HL-60 (cell line): ENCODE data around the gene CIB4.

Experiments used
- DNase-seq, 2 experiments: peaks; one replicate each; pipeline ENCODE4 v3.0.0-alpha.2; 2010 to 2020; ENCODE audit warnings: low read depth in 1 of 2, low spot score in 1 of 2
- H3K27ac ChIP-seq: fragments of 250-450 bp; sonication (Bioruptor Pico); replicated peaks from 2 replicates; pipeline ENCODE4 v1.5.1; 2020; ENCODE audit warnings: mild to moderate bottlenecking, moderate library complexity
- H3K27me3 ChIP-seq: fragments of 250-450 bp; sonication (Bioruptor Pico); 2 replicates; pipeline ENCODE4 v1.5.1; 2021; ENCODE audit warnings: mild to moderate bottlenecking, moderate library complexity; ENCODE audit not compliant: insufficient read depth, poor library complexity, severe bottlenecking
- H3K4me3 ChIP-seq: replicated peaks from 2 replicates; pipeline ENCODE4 v1.5.1; 2011; ENCODE audit warnings: mild to moderate bottlenecking, control low read depth, low read length; ENCODE audit not compliant: insufficient read depth
- GABPA ChIP-seq: IDR thresholded peaks from 2 replicates; pipeline ENCODE4 v1.6.1; 2012; ENCODE audit warnings: low read depth
- POLR2AphosphoS5 ChIP-seq: IDR thresholded peaks from 2 replicates; pipeline ENCODE4 v1.6.1; 2012; ENCODE audit warnings: low read depth
- SPI1 ChIP-seq: IDR thresholded peaks from 2 replicates; pipeline ENCODE4 v1.6.1; 2012; ENCODE audit warnings: low read depth, mild to moderate bottlenecking, borderline replicate concordance
- TF ChIP-seq, protein P1 (sequence below): IDR thresholded peaks from 2 replicates; pipeline ENCODE4 v1.6.1; 2012; ENCODE audit warnings: low read depth; ENCODE audit not compliant: insufficient replicate concordance
- TF ChIP-seq, protein P2 (sequence below): IDR thresholded peaks from one replicate; pipeline ENCODE4 v1.5.1; 2011; ENCODE audit warnings: low read length, control low read depth, inconsistent platforms; ENCODE audit not compliant: insufficient read depth

The CIB4 gene

DNA sequence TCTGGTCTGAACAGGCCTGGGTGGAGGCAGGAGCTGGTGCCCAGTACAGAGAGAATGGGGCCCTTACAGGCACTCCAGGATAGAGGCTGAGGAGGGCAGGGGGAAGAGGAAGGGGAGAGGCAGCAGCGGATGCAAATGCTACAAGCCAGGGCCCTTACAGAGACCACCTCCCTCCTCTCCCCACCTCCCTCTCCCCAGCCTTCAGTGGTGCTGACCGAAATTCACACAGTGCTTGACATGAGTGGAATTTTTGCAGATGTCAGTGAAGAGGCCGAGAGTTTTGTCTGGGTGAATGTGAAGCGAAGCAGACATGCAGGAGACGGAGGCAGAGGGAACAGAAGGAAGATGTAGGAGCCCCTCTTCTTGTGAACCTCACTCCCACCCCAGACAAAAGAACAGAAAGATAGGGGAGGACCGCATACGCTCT, 31.9 kb downstream of the CIB4 start:
- Histone ChIP-seq H3K4me3 (no peak overlapping the region), H3K27me3 (no peaks in the 10 kb centered on the region), H3K27ac (no peak overlapping the region)
- DNase-seq, result no peak
- TF ChIP-seq POLR2AphosphoS5 (no peak), SPI1 (no peak), GABPA (no peak)
- TF ChIP-seq, protein P1, sequence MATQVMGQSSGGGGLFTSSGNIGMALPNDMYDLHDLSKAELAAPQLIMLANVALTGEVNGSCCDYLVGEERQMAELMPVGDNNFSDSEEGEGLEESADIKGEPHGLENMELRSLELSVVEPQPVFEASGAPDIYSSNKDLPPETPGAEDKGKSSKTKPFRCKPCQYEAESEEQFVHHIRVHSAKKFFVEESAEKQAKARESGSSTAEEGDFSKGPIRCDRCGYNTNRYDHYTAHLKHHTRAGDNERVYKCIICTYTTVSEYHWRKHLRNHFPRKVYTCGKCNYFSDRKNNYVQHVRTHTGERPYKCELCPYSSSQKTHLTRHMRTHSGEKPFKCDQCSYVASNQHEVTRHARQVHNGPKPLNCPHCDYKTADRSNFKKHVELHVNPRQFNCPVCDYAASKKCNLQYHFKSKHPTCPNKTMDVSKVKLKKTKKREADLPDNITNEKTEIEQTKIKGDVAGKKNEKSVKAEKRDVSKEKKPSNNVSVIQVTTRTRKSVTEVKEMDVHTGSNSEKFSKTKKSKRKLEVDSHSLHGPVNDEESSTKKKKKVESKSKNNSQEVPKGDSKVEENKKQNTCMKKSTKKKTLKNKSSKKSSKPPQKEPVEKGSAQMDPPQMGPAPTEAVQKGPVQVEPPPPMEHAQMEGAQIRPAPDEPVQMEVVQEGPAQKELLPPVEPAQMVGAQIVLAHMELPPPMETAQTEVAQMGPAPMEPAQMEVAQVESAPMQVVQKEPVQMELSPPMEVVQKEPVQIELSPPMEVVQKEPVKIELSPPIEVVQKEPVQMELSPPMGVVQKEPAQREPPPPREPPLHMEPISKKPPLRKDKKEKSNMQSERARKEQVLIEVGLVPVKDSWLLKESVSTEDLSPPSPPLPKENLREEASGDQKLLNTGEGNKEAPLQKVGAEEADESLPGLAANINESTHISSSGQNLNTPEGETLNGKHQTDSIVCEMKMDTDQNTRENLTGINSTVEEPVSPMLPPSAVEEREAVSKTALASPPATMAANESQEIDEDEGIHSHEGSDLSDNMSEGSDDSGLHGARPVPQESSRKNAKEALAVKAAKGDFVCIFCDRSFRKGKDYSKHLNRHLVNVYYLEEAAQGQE, result no peak
- TF ChIP-seq, protein P2, sequence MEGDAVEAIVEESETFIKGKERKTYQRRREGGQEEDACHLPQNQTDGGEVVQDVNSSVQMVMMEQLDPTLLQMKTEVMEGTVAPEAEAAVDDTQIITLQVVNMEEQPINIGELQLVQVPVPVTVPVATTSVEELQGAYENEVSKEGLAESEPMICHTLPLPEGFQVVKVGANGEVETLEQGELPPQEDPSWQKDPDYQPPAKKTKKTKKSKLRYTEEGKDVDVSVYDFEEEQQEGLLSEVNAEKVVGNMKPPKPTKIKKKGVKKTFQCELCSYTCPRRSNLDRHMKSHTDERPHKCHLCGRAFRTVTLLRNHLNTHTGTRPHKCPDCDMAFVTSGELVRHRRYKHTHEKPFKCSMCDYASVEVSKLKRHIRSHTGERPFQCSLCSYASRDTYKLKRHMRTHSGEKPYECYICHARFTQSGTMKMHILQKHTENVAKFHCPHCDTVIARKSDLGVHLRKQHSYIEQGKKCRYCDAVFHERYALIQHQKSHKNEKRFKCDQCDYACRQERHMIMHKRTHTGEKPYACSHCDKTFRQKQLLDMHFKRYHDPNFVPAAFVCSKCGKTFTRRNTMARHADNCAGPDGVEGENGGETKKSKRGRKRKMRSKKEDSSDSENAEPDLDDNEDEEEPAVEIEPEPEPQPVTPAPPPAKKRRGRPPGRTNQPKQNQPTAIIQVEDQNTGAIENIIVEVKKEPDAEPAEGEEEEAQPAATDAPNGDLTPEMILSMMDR, result no peak

DNA sequence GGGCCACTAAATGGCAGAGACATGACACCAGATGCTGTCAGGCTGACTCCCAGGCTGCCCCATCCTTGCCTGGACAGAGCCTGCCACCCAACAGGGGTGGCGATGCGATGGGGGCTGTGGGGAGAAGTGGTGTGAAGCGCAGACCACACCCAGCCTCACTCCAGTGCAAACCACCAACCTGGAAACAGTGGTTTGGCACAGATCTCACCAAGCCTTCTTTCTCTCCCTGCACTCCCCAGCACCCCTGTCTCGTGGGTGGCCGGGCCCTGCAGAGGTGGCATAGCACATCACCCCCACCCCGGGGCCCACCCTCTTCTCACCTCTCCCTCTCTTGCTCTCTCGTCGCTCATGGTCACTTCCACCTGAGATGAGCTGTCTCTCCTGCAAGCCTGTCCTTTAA, 32.6 kb downstream of the CIB4 start:
- H3K27me3 ChIP-seq, result no peaks in the 10 kb centered on the region

DNA sequence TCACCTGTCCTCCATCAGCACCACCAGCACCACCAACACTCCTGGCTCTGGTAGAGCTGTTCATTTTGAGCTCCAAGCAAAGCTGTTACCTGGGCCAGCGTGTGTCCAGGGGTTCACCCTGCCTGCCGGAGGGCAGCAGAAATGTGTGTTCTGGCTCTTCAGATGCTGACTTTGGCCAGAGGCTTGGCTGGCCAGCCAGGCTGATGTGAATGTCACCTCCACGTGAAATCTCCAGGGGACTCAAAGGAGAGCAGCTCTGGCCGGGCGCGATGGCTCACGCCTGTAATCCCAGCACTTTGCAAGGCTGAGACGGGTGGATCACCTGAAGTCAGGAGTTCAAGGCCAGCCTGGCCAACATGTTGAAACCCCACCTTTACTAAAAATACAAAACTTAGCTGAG, 33.5 kb downstream of the CIB4 start:
- no peak overlapping the region for H3K27ac ChIP-seq
- no peak for DNase-seq
- H3K27me3 ChIP-seq, result no peaks in the 10 kb centered on the region
- TF ChIP-seq POLR2AphosphoS5 (no peak), SPI1 (no peak), GABPA (no peak)
- TF ChIP-seq, protein P1, result no peak
- TF ChIP-seq, protein P2, result no peak
- H3K4me3 ChIP-seq, result no peak overlapping the region

More for the DNA sequence above, 32.6 kb downstream of the CIB4 start:
- DNase-seq, result no peak
- TF ChIP-seq, protein P1, result no peak
- TF ChIP-seq SPI1 (no peak), POLR2AphosphoS5 (no peak), GABPA (no peak)
- TF ChIP-seq, protein P2, result no peak
- Histone ChIP-seq H3K4me3 (no peak overlapping the region), H3K27ac (no peak overlapping the region)
